ENCODE results near the gene HDGFL1. TPM values are rescaled to one million over a fixed set of nuclear protein-coding genes. Genes with fewer than 3 reads are reported as not detected.

HDGFL1 gene
- total RNA-seq, 2 donors from 2014 or later: 14.6 TPM; not detected in 1

- no peaks in the 10 kb centered on the region for H3K36me3 ChIP-seq
- H3K4me1 ChIP-seq (replicated peaks): no peaks in the 10 kb centered on the region
- H3K27me3 ChIP-seq (replicated peaks; ENCODE audit: insufficient read depth): no peaks in the 10 kb centered on the region
- intact Hi-C loops (cut with DNase I): no loop called here
- no peak for TF ChIP-seq POLR2A (IDR thresholded peaks at IDR 0.05)
- TF ChIP-seq POLR2AphosphoS5 (IDR thresholded peaks at IDR 0.05): no peak
- no peak for TF ChIP-seq CTCF (IDR thresholded peaks at IDR 0.05)
- no peak overlapping the region for H3K4me3 ChIP-seq
- WGBS: 95% methylated on average over 4 of the region's 4 CpGs
- no peaks in the 10 kb centered on the region for H3K9me3 ChIP-seq
- H3K27ac ChIP-seq: no peak overlapping the region
- no peak for DNase-seq (ENCODE audit: low spot score)
These were observed 33.2 kb upstream of the HDGFL1 start for GRCh38 chr6:22536122-22536521.

- no peaks in the 10 kb centered on the region for H3K27me3 ChIP-seq (replicated peaks; ENCODE audit: insufficient read depth)
- intact Hi-C loops (cut with DNase I): no loop called here
- H3K4me1 ChIP-seq (replicated peaks): no peaks in the 10 kb centered on the region
- DNase-seq (ENCODE audit: low spot score): no peak
- H3K36me3 ChIP-seq: no peaks in the 10 kb centered on the region
- H3K27ac ChIP-seq: no peak overlapping the region
- TF ChIP-seq POLR2AphosphoS5 (IDR thresholded peaks at IDR 0.05): no peak
- TF ChIP-seq POLR2A (IDR thresholded peaks at IDR 0.05): no peak
- no peak for TF ChIP-seq CTCF (IDR thresholded peaks at IDR 0.05)
- H3K4me3 ChIP-seq: no peak overlapping the region
- no peaks in the 10 kb centered on the region for H3K9me3 ChIP-seq
These were observed 24.9 kb upstream of the HDGFL1 start for GRCh38 chr6:22544476-22544875.

- Histone ChIP-seq H3K27me3 (replicated peaks; ENCODE audit: insufficient read depth) (no peaks in the 10 kb centered on the region), H3K9me3 (no peaks in the 10 kb centered on the region), H3K4me1 (replicated peaks) (no peaks in the 10 kb centered on the region), H3K36me3 (no peaks in the 10 kb centered on the region), H3K27ac (no peak overlapping the region), H3K4me3 (no peak overlapping the region)
- intact Hi-C loops (cut with DNase I): no loop called here
- 65% methylated on average over 2 of the region's 2 CpGs for WGBS
- TF ChIP-seq POLR2A (IDR thresholded peaks at IDR 0.05) (no peak), POLR2AphosphoS5 (IDR thresholded peaks at IDR 0.05) (no peak), CTCF (IDR thresholded peaks at IDR 0.05) (no peak)
- no peak for DNase-seq (ENCODE audit: low spot score)
These were observed 24.3 kb upstream of the HDGFL1 start for GRCh38 chr6:22545051-22545450.

DNA sequence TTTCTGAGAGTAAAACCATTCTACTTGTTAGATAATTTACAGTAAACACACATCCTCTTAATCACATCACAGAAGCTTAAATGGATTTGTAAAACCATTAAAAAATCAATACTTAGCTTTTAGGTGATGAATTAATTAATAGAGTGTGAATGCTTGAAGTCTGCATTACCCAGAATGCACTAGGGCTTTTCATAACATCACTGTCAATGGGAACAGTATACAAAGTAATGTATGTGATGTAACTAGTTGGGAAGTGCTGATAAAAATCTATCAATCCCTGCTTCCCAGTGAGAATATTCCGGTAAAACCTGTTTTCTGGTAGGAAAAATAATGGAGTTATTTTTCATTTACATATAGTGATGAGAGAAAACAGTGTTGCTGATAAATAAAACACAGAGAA is 23.1 kb upstream of the HDGFL1 start:
- no peaks in the 10 kb centered on the region for H3K27me3 ChIP-seq (replicated peaks; ENCODE audit: insufficient read depth)
- TF ChIP-seq POLR2AphosphoS5 (IDR thresholded peaks at IDR 0.05) (no peak), CTCF (IDR thresholded peaks at IDR 0.05) (no peak), POLR2A (IDR thresholded peaks at IDR 0.05) (no peak)
- 87% methylated on average over 1 of the region's 1 CpG for WGBS
- intact Hi-C loops (cut with DNase I): no loop called here
- H3K9me3 ChIP-seq: no peaks in the 10 kb centered on the region
- DNase-seq (ENCODE audit: low spot score): no peak
- no peaks in the 10 kb centered on the region for H3K36me3 ChIP-seq
- H3K27ac ChIP-seq: no peak overlapping the region
- H3K4me3 ChIP-seq: no peak overlapping the region
- no peaks in the 10 kb centered on the region for H3K4me1 ChIP-seq (replicated peaks)

DNA sequence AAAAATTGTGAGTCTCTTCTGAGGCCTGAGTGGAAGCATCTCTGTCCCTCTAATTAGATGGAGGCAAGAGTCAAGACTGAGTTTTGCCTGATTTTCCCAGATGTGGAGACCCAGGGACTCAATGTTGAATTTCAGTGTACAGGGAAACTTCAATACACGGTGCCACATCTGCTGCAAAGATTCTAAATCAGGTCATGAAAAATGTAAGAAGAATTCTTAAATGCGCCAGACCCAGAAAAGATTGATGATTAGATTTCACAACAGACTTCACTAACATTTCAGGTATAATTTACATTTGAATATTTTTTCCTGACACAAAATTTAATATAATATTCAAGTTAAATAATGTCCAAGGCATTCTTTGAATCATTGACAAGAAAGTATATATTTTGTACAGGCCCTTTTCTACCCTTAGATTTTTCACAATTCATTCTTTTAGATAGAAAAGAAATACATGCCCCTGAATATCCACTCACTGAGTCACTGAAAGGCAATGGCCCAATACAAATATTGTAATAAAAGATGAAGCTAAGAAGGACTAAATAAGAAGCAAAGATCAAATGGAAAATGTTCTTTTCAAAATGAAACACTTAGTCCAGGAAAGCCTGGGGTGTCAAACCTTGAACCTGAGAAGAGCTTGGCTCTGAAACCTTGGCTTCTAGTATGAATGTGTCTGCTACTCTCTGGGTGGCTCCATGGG is 18.2 kb upstream of the HDGFL1 start:
- H3K36me3 ChIP-seq: no peaks in the 10 kb centered on the region
- 83% methylated on average over 2 of the region's 2 CpGs for WGBS
- no peak for DNase-seq (ENCODE audit: low spot score)
- no peaks in the 10 kb centered on the region for H3K4me1 ChIP-seq (replicated peaks)
- intact Hi-C loops (cut with DNase I): no loop called here
- no peaks in the 10 kb centered on the region for H3K27me3 ChIP-seq (replicated peaks; ENCODE audit: insufficient read depth)
- H3K9me3 ChIP-seq: no peaks in the 10 kb centered on the region
- H3K4me3 ChIP-seq: no peak overlapping the region
- no peak overlapping the region for H3K27ac ChIP-seq
- no peak for TF ChIP-seq POLR2AphosphoS5 (IDR thresholded peaks at IDR 0.05)
- TF ChIP-seq CTCF (IDR thresholded peaks at IDR 0.05): no peak
- no peak for TF ChIP-seq POLR2A (IDR thresholded peaks at IDR 0.05)
